H1 (cell line): ENCODE measurements around the gene ZNF440. TPM values are rescaled to one million over a fixed set of nuclear protein-coding genes. Genes with fewer than 3 reads are reported as not detected.

Experiments used
- CTCF ChIA-PET: fragments of 300-600 bp; sonication (Branson Sonifier 250); formaldehyde crosslinking; loops from one replicate; lab custom pipeline; 2021; ENCODE audit not compliant: partially characterized antibody; lab: Charles Lee
- POLR2A ChIA-PET: fragments of 300-600 bp; sonication (Branson Sonifier 250); formaldehyde crosslinking; loops from one replicate; lab custom pipeline; 2021; ENCODE audit warnings: inconsistent platforms; ENCODE audit not compliant: partially characterized antibody; lab: Charles Lee
- DNase-seq, 2 experiments: peaks; one replicate each; pipeline versions ENCODE4 v3.0.0 to v3.0.0-alpha.2; 2010 to 2022; ENCODE audit warnings: low spot score in 2 of 2, low read depth in 1 of 2, mixed read lengths in 1 of 2
- FAIRE-seq: peaks from 2 replicates; lab custom pipeline; 2011; peaks lifted over from hg19 to GRCh38; lab: Jason Lieb, UNC
- H2AFZ ChIP-seq: 2 replicates; pipeline ENCODE4 v1.8.1; 2012; ENCODE audit warnings: low read length, inconsistent platforms
- H2AK5ac ChIP-seq: 2 replicates; pipeline ENCODE4 v1.6.1; 2013; ENCODE audit warnings: low read depth, low read length
- H2BK120ac ChIP-seq: replicated peaks from 2 replicates; pipeline ENCODE3; 2013; ENCODE audit warnings: low read depth, low read length, inconsistent platforms
- H2BK12ac ChIP-seq: 2 replicates; pipeline ENCODE4 v1.6.1; 2013; ENCODE audit warnings: low read depth, low read length
- H2BK15ac ChIP-seq: 2 replicates; pipeline ENCODE4 v1.6.1; 2013; ENCODE audit warnings: low read length
- H2BK20ac ChIP-seq: 2 replicates; pipeline ENCODE4 v1.6.1; 2013; ENCODE audit warnings: low read length
- H2BK5ac ChIP-seq: 2 replicates; pipeline ENCODE4 v1.6.1; 2013; ENCODE audit warnings: low read depth, low read length
- H3K14ac ChIP-seq: 2 replicates; pipeline ENCODE4 v1.6.1; 2013; ENCODE audit warnings: inconsistent platforms; ENCODE audit not compliant: insufficient read length
- H3K18ac ChIP-seq: 2 replicates; pipeline ENCODE4 v1.6.1; 2013; ENCODE audit warnings: low read length; ENCODE audit errors: extremely low read depth
- H3K23ac ChIP-seq: 2 replicates; pipeline ENCODE4 v1.6.1; 2013; ENCODE audit warnings: inconsistent platforms; ENCODE audit not compliant: insufficient read length
- H3K23me2 ChIP-seq: 2 replicates; pipeline ENCODE4 v1.6.1; 2013; ENCODE audit warnings: low read depth, low read length
- H3K27ac ChIP-seq: 2 replicates; pipeline ENCODE4 v1.6.1; 2011; ENCODE audit warnings: low read depth, low read length, inconsistent platforms
- H3K27me3 ChIP-seq, 4 experiments: replicated peaks in 1 of 4; 1 replicate in 1 of 4; 2 replicates in 3 of 4; pipeline versions ENCODE4 v1.6.1 to v1.8.1; 2011 to 2013; ENCODE audit warnings: low read length in 3 of 4, mild to moderate bottlenecking in 3 of 4, inconsistent platforms in 2 of 4, mixed read lengths in 2 of 4, moderate library complexity in 1 of 4; ENCODE audit not compliant: control insufficient read depth in 3 of 4, insufficient read depth in 3 of 4; ENCODE audit errors: extremely low read depth in 1 of 4
- H3K36me3 ChIP-seq, 4 experiments: 2 replicates each; pipeline versions ENCODE4 v1.6.1 to v1.8.1; 2011 to 2013; ENCODE audit warnings: mild to moderate bottlenecking in 4 of 4, low read length in 3 of 4, moderate library complexity in 2 of 4, control low read depth in 1 of 4, inconsistent platforms in 1 of 4; ENCODE audit not compliant: insufficient read depth in 4 of 4, control insufficient read depth in 2 of 4
- H3K4ac ChIP-seq: replicated peaks from 2 replicates; pipeline ENCODE3; 2013; ENCODE audit warnings: low read length, low read depth, mixed read lengths, inconsistent platforms; ENCODE audit not compliant: insufficient read length
- H3K4me1 ChIP-seq, 4 experiments: replicated peaks in 1 of 4; 1 replicate in 1 of 4; 2 replicates in 3 of 4; pipeline versions ENCODE4 v1.6.1 to v1.8.1; 2011 to 2013; ENCODE audit warnings: low read length in 3 of 4, inconsistent platforms in 2 of 4, mixed read lengths in 1 of 4; ENCODE audit not compliant: insufficient read depth in 4 of 4, control insufficient read depth in 3 of 4
- H3K4me2 ChIP-seq, 2 experiments: 2 replicates each; pipeline versions ENCODE4 v1.6.1 to v1.8.1; 2011 to 2013; ENCODE audit warnings: low read depth in 2 of 2, low read length in 2 of 2, control low read depth in 1 of 2, inconsistent platforms in 1 of 2, mild to moderate bottlenecking in 1 of 2; ENCODE audit not compliant: insufficient read depth in 1 of 2
- H3K4me3 ChIP-seq, 4 experiments: fragments of 200-600, 300-600 bp in 1 of 4; sonication (generic), shearing (Covaris generic), sonication (Bioruptor Twin) in 1 of 4; 2 replicates each; pipeline versions ENCODE4 v1.5.1 to v1.8.1; 2011 to 2016; ENCODE audit warnings: low read length in 4 of 4, low read depth in 3 of 4, control low read depth in 2 of 4, inconsistent platforms in 2 of 4, mild to moderate bottlenecking in 2 of 4, mixed read lengths in 1 of 4, moderate library complexity in 1 of 4; ENCODE audit not compliant: insufficient read depth in 2 of 4; ENCODE audit errors: extremely low read depth in 1 of 4
- H3K56ac ChIP-seq: replicated peaks from 2 replicates; pipeline ENCODE3; 2013; ENCODE audit warnings: low read depth, mild to moderate bottlenecking, mixed read lengths, low read length, inconsistent platforms; ENCODE audit not compliant: insufficient read length
- H3K79me1 ChIP-seq: 2 replicates; pipeline ENCODE4 v1.6.1; 2013; ENCODE audit warnings: low read depth, low read length, control low read depth
- H3K79me2 ChIP-seq, 2 experiments: 2 replicates each; pipeline versions ENCODE4 v1.6.1 to v1.8.1; 2012 to 2013; ENCODE audit warnings: low read length in 2 of 2, mild to moderate bottlenecking in 2 of 2, inconsistent platforms in 1 of 2; ENCODE audit not compliant: insufficient read depth in 2 of 2, control insufficient read depth in 1 of 2
- H3K9ac ChIP-seq, 4 experiments: replicated peaks in 1 of 4; 1 replicate in 1 of 4; 2 replicates in 3 of 4; pipeline versions ENCODE4 v1.6.1 to v1.8.1; 2011 to 2013; ENCODE audit warnings: low read depth in 3 of 4, low read length in 3 of 4, control low read depth in 2 of 4, mild to moderate bottlenecking in 2 of 4, moderate library complexity in 2 of 4, inconsistent platforms in 1 of 4; ENCODE audit errors: extremely low read depth in 1 of 4
- H3K9me3 ChIP-seq, 2 experiments: 2 replicates each; pipeline versions ENCODE4 v1.6.1 to v1.8.1; 2012 to 2013; ENCODE audit warnings: mild to moderate bottlenecking in 2 of 2, moderate library complexity in 2 of 2, control low read depth in 1 of 2, inconsistent platforms in 1 of 2, low read depth in 1 of 2, low read length in 1 of 2, mixed read lengths in 1 of 2; ENCODE audit not compliant: insufficient read depth in 2 of 2
- H4K20me1 ChIP-seq, 2 experiments: replicated peaks in 1 of 2; 2 replicates each; pipeline versions ENCODE3 to v1.8.1; 2011 to 2013; ENCODE audit warnings: inconsistent platforms in 2 of 2, low read length in 2 of 2, mild to moderate bottlenecking in 1 of 2; ENCODE audit not compliant: insufficient read depth in 2 of 2, control insufficient read depth in 1 of 2
- H4K5ac ChIP-seq: 2 replicates; pipeline ENCODE4 v1.6.1; 2013; ENCODE audit warnings: low read length, low read depth, mixed read lengths, inconsistent platforms; ENCODE audit not compliant: insufficient read length
- H4K8ac ChIP-seq: 2 replicates; pipeline ENCODE4 v1.8.0; 2013; ENCODE audit warnings: mild to moderate bottlenecking, moderate library complexity, low read length, inconsistent platforms; ENCODE audit not compliant: insufficient read depth; ENCODE audit errors: extremely low read depth
- H4K91ac ChIP-seq: replicated peaks from 2 replicates; pipeline ENCODE3; 2013; ENCODE audit warnings: low read length, mixed read lengths, inconsistent platforms; ENCODE audit not compliant: insufficient read length
- ASH2L ChIP-seq: fragments of 200-600, 300-600 bp; sonication (generic); IDR thresholded peaks from one replicate; pipeline ENCODE4 v1.7.1; 2017; ENCODE audit warnings: low read length
- BRCA1 ChIP-seq: IDR thresholded peaks from 2 replicates; pipeline ENCODE4 v1.6.1; 2012; ENCODE audit warnings: low read depth, low read length, improper control_type of control experiment
- FOSL1 ChIP-seq: IDR thresholded peaks from 2 replicates; pipeline ENCODE4 v1.6.1; 2011; ENCODE audit warnings: mild to moderate bottlenecking, low read depth, low read length, moderate library complexity; ENCODE audit not compliant: insufficient read depth
- KDM5A ChIP-seq: fragments of 200-600 bp; IDR thresholded peaks from 2 replicates; pipeline ENCODE4 v1.7.1; 2012; ENCODE audit warnings: mild to moderate bottlenecking, low read length, inconsistent platforms, mixed read lengths
- SIN3A ChIP-seq, 2 experiments: IDR thresholded peaks in 1 of 2; conservative IDR thresholded peaks in 1 of 2; 2 replicates each; pipeline ENCODE4 v1.6.1; 2011 to 2012; ENCODE audit warnings: low read length in 2 of 2, improper control_type of control experiment in 1 of 2, low read depth in 1 of 2, mild to moderate bottlenecking in 1 of 2
- SP1 ChIP-seq: IDR thresholded peaks from 2 replicates; pipeline ENCODE4 v1.6.1; 2011; ENCODE audit warnings: low read depth, low read length
- TCF12 ChIP-seq: IDR thresholded peaks from 2 replicates; pipeline ENCODE4 v1.6.1; 2011; ENCODE audit warnings: low read depth, mild to moderate bottlenecking, low read length
- WGBS, 2 experiments: shearing (Covaris generic) in 1 of 2; methylation state at CpG; one replicate each; pipeline versions ENCODE4 v1.1.6 to v1.1.7; 2013 to 2015; ENCODE audit warnings: low lambda C conversion rate in 2 of 2, mixed read lengths in 2 of 2, inconsistent platforms in 1 of 2, low coverage in 1 of 2, missing lambda C conversion rate in 1 of 2; ENCODE audit not compliant: insufficient replicate concordance in 2 of 2, insufficient coverage in 1 of 2, insufficient read length in 1 of 2; ENCODE audit errors: extremely low coverage in 1 of 2, missing lambda C conversion rate in 1 of 2; 5-methylcytosine and 5-hydroxymethylcytosine counted together
- polyA plus RNA-seq, 7 experiments: library from polyadenylated mRNA; depleted of rRNA in 3 of 7; stranded (reverse) in 5 of 7; unstranded in 2 of 7; fragments of >200 nt in 5 of 7; fragments of 200-250 nt in 2 of 7; gene quantifications; 1 replicate in 5 of 7; 2 replicates in 1 of 7; 4 replicates in 1 of 7; pipeline versions ENCODE4 v1.2.1 to v1.2.3, GENCODE V29; 2011 to 2013; ENCODE audit warnings: missing spikeins in 2 of 7, mixed read lengths in 2 of 7
- total RNA-seq: library from RNA; stranded (reverse); fragmentation: NEBNext Ultra II Directional; extraction: Animal tissue kit (Norgen Biotek cat#: 25700); gene quantifications from 2 replicates; pipeline ENCODE4 v1.2.1, GENCODE V29; 2021
- TF ChIP-seq, protein P1 (sequence below), 3 experiments: IDR thresholded peaks; 1 replicate in 2 of 3; 2 replicates in 1 of 3; pipeline versions ENCODE4 v1.5.1 to v1.6.1; 2011; ENCODE audit warnings: low read length in 3 of 3, mild to moderate bottlenecking in 3 of 3, inconsistent platforms in 2 of 3, low read depth in 1 of 3, moderate library complexity in 1 of 3; ENCODE audit not compliant: insufficient read depth in 1 of 3; ENCODE audit errors: control extremely low read depth in 1 of 3
- TF ChIP-seq, protein P2 (sequence below): IDR thresholded peaks from 2 replicates; pipeline ENCODE4 v1.6.1; 2011; ENCODE audit warnings: low read length, improper control_type of control experiment

ZNF440 gene
- total and polyA plus RNA-seq, 2 of the 8 experiments (the other 6 are each of a cell fraction or from before 2014, with no cell fraction given), result 0.77 to 6.5 TPM

DNA sequence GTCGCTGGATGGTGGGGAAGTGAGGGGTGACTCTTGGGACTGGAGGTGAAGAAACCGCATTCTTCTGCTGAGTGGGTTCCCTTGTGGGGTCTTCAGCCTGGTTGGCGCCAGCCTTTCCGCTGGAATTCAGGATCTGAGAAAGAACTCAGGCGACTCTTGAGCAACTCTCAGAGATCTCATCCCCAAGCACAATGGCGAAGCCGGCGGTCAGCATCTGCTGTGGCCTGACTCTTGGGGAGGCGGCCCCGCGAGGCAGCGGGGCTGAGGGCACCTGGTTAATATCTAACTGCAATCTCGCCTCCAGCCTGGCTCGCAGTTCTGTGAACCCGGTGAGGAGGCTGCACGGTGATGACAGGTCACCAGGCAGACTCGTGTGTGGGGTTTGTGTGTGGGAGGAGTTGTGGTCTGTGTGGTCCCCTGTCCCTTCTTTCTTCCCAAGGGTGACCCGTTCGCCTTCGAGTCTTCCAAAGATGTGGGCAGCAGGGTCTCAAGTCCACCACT is 46.4 kb upstream of the ZNF440 start:
- H4K5ac ChIP-seq, result no peak overlapping the region
- WGBS, 2 experiments, result 75% methylated on average over 18 of the region's 20 CpGs; no CpG with 5 or more reads in 1 of the 2 experiments
- no peak overlapping the region for H3K23ac ChIP-seq
- H2AK5ac ChIP-seq, result no peak overlapping the region
- H4K91ac ChIP-seq, result no peak overlapping the region
- H2BK120ac ChIP-seq, result no peak overlapping the region
- FAIRE-seq, result no peak
- H4K8ac ChIP-seq, result peak overlapping the region; percentile 79; the same call in 1 of the 2 replicates
- H4K20me1 ChIP-seq, result no peaks in the 10 kb centered on the region
- POLR2A ChIA-PET, result no interaction called here
- H2BK5ac ChIP-seq, result no peak overlapping the region
- H3K27ac ChIP-seq, result no peak overlapping the region
- H3K79me2 ChIP-seq, result no peaks in the 10 kb centered on the region
- no peak overlapping the region for H2BK15ac ChIP-seq
- H3K36me3 ChIP-seq, result no peaks in the 10 kb centered on the region
- H3K4ac ChIP-seq, result no peak overlapping the region
- 0 out of 2 replicates have a peak overlapping the region, but pooled peaks have one; percentile 92 for H2AFZ ChIP-seq
- H3K4me2 ChIP-seq, result peak overlapping the region; percentile 57 to 88; a peak in 3 of 4 replicates
- peaks cover 4 to 14% of the 10 kb centered on the region in 2 experiments; a peak in 2 of 4 replicates for H3K9me3 ChIP-seq
- no peak overlapping the region for H2BK20ac ChIP-seq
- no peak overlapping the region for H3K56ac ChIP-seq
- no peaks in the 10 kb centered on the region for H3K23me2 ChIP-seq
- H3K79me1 ChIP-seq, result no peaks in the 10 kb centered on the region
- H3K27me3 ChIP-seq, result peaks cover 3 to 20% (median 15%) of the 10 kb centered on the region in 4 experiments
- peak overlapping the region; percentile 48 to 84 (median 78); a peak in 7 of 8 replicates for H3K4me3 ChIP-seq
- H3K4me1 ChIP-seq, result no peaks in the 10 kb centered on the region
- H3K9ac ChIP-seq, result no peak overlapping the region; a peak in 2 of 7 replicates
- H2BK12ac ChIP-seq, result no peak overlapping the region
- no peak overlapping the region for H3K18ac ChIP-seq
- CTCF ChIA-PET, result no interaction called here
- no peak overlapping the region for H3K14ac ChIP-seq
- peak in 1 of 2 experiments; percentile 43 for DNase-seq
- TF ChIP-seq KDM5A (no peak), BRCA1 (no peak), SIN3A (conservative IDR thresholded peaks at IDR 0.05 in 1 of 2, IDR thresholded peaks at IDR 0.05 in 1 of 2; ENCODE audit: low read depth in 1 of 2, low read length in 2 of 2) (no peak), TCF12 (no peak), ASH2L (no peak), SP1 (no peak), FOSL1 (no peak)
- TF ChIP-seq, protein P1, sequence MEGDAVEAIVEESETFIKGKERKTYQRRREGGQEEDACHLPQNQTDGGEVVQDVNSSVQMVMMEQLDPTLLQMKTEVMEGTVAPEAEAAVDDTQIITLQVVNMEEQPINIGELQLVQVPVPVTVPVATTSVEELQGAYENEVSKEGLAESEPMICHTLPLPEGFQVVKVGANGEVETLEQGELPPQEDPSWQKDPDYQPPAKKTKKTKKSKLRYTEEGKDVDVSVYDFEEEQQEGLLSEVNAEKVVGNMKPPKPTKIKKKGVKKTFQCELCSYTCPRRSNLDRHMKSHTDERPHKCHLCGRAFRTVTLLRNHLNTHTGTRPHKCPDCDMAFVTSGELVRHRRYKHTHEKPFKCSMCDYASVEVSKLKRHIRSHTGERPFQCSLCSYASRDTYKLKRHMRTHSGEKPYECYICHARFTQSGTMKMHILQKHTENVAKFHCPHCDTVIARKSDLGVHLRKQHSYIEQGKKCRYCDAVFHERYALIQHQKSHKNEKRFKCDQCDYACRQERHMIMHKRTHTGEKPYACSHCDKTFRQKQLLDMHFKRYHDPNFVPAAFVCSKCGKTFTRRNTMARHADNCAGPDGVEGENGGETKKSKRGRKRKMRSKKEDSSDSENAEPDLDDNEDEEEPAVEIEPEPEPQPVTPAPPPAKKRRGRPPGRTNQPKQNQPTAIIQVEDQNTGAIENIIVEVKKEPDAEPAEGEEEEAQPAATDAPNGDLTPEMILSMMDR (IDR thresholded peaks at IDR 0.05; ENCODE audit: control extremely low read depth in 1 of 3, insufficient read depth in 1 of 3, low read depth in 1 of 3, low read length in 3 of 3), result no peak
- TF ChIP-seq, protein P2, sequence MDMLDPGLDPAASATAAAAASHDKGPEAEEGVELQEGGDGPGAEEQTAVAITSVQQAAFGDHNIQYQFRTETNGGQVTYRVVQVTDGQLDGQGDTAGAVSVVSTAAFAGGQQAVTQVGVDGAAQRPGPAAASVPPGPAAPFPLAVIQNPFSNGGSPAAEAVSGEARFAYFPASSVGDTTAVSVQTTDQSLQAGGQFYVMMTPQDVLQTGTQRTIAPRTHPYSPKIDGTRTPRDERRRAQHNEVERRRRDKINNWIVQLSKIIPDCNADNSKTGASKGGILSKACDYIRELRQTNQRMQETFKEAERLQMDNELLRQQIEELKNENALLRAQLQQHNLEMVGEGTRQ, result no peak
